ENCODE results near the gene PLEKHF1. TPM values are rescaled to one million over a fixed set of nuclear protein-coding genes. Genes with fewer than 3 reads are reported as not detected.

The PLEKHF1 gene
- total RNA-seq, 1 experiment from 2014 or later = 1.2 TPM

- no peak for DNase-seq (ENCODE audit: low spot score)
Observed at GRCh38 chr19:29677001-29677817, 11.9 kb downstream of the PLEKHF1 start.

GRCh38 chr19:29678484-29679106, 13.3 kb downstream of the PLEKHF1 start:
- no peak for DNase-seq (ENCODE audit: low spot score)

DNA sequence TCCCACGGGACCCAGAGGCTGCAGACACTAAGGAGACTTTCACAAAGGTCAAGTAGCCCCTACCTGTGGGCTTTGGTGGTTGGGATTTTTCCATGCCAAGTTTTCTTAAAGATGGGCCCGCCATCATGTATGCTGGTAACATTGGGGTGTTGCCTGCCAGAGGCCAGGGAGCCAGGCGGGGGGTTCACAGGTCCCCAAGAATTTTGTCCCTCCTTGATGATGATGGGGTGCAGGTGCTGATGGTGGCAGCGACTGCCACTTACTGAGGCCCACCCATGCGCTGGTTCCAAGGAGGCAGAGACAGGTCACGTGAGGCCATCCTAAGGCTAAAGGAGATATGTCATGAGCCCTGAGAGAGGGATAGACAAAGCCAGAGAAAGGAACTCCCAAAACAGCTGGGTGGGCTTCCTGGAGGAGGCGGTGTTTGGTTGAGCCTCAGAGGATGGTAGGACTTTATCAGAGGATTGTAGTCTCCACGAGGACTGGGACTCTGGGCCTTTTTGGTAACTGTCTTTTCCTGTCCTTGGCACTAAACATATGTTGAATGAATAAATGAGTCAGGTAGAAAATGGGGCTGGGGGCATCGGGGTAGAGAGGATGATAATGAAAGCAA, 14.4 kb downstream of the PLEKHF1 start:
- DNase-seq (ENCODE audit: low spot score) = no peak

DNA sequence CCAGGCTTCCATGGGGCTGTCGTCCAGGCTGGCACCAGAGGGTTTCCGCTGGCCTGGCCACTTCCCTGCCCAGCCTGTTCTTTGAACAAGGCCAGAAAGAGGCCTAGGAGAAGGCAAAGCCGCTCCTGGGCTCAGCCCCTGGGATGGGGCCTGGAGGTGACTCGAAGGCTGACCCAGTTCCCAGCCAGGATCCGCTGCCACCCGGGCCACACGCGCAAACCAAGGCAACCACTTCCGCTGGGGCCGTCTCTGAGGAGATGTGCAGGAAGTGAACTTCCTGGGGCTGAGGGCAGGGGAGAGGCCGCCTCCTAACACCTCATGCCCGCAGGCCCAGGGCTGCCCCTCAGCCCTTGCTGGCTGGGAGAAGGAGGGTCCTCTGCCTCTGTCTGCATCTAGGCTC, 15.2 kb downstream of the PLEKHF1 start:
- no peak for DNase-seq (ENCODE audit: low spot score)

DNA sequence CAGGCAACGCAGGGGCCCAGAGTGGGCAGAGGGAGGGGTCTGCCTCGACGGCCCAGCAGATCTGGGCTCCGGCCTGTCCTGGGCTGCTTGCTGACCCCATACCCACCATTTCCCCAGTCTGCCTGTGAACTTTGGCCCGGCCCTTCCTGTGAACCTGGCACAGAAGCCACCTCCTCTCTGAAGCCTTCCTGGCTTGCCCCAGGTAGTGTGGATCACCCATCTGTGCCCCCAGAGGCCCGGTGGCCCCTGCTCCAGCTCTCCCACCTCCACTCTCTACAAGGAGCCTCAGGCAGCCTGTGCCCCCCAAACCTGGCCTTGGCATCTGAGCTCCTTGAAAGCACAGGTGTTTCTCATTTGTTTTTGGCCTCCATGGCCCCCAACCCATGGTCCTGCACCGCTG, 15.7 kb downstream of the PLEKHF1 start:
- no peak for DNase-seq (ENCODE audit: low spot score)

GRCh38 chr19:29681422-29682235, 16.4 kb downstream of the PLEKHF1 start:
- DNase-seq (ENCODE audit: low spot score) = no peak

DNA sequence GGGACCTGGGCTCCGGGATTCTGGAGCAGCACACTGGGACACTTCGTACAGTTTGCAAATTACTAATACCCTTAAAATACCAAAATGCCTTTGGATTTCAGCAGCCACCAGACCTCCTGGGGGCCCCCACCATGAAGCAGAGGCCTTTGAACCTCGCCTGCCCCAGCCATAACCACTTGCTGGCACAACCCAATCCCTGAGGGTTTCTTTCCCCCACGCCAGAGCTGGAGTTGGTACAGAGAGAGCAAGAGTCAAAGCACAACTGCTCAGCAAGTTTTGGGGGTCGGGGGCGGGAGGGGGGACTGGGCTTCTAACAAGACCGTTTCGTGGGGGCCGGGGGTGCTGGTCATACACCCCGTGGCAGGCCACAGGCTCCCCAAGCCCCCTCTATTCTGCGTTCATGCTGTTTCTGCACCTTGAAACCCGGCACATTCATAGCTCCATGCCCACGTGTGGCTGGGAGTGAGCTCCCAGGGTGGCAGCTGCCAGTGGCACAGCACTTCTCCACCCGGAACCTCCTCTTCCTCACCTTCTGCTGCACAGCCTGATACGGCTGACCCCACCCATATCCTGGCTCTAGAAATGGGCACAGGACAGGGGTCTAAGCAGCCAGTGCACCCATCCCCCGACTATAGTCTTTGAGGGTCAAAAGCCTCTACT, 17.1 kb downstream of the PLEKHF1 start:
- DNase-seq (ENCODE audit: low spot score) = no peak

GRCh38 chr19:29683009-29683408, 17.7 kb downstream of the PLEKHF1 start:
- DNase-seq (ENCODE audit: low spot score) = no peak

GRCh38 chr19:29685326-29685725, 20.1 kb downstream of the PLEKHF1 start:
- no peak for DNase-seq (ENCODE audit: low spot score)

- no peak for DNase-seq (ENCODE audit: low spot score)
Observed at GRCh38 chr19:29686285-29686805, 21.1 kb downstream of the PLEKHF1 start.

DNA sequence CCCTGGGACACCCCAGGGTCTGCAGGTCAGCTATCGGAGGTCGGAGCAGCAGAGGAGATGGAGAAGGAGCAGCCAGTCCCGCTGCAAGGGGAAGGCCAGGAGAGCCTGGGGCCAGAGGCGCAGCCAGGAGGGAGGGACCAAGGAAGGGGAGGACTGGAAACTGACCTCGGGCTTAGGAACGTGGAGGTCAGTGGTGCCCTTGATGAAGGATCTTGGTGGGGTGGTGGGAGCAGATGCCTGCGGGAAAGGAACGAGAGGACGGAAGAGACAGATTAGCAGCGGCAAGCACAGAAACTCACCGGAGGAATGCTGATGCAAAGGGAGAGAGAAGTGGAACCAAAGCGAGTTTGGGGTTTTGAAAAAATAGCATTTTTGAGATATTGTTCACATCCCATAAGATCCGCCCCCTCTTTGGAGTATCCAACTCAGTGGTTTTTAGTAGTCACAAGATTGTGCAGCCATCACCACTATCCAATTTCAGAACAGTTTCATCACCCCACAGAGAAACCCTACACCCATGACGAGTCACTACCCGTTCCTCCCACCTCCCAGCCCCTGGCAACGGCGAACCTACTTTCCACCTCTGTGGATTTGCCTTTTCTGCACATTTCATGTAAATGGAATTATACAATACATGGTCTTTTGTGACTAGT, 22.1 kb downstream of the PLEKHF1 start:
- DNase-seq (ENCODE audit: low spot score) = no peak

DNA sequence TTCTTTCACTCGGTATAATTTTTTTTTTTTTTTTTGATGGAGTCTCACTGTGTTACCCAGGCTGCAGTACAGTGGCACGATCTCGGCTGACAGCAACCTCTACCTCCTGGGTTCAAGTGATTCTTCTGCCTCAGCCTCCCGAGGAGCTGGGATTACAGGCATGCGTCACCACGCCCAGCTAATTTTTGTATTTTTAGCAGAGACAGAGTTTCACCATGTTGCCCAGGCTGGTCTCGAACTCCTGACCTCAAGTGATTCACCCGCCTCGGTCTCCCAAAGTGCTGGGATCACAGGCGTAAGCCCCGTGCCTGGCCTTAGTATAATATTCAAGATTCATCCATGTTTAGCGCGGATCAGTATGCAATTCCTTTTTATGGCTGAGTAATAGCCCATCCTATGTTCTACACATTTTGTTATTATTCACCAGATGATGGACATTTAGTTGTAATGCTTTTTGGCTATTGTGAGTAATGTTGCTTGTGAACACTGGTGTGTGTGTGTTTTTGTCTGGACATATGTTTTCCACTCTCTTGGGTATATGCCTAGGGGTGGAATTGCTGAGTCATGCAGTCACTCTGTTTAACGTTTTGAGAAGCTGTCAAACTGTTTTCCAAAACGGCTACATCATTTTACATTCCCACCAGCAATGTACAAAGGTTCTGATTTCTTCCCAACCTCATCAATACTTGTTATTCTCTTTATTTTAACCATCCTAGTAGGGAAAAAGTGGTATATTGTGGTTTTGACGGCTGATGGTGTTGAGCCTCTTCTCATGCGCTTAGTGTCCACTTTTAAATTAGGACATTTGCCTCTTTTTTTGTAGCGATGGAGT, 22.9 kb downstream of the PLEKHF1 start:
- no peak for DNase-seq (ENCODE audit: low spot score)

DNA sequence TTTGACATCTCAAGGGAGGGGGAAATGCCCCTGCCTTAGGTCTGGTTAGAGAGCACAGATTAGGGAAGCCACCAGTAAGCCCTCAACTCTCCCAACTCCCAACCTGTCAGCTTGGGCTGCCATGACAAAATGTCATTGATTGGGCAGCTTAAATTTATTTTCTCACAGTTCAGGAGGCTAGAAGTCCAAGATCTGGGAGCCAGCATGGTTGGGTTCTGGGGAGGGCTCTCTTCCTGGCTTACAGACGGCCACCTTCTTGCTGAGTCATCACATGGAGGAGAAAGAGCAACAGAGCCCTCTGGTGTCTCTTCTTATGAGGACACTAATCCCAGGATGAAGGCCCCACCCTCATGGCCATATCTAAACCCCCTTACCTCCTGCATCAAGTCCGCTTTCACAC, 25.6 kb downstream of the PLEKHF1 start:
- peak; percentile 62 for DNase-seq (ENCODE audit: low spot score)

DNA sequence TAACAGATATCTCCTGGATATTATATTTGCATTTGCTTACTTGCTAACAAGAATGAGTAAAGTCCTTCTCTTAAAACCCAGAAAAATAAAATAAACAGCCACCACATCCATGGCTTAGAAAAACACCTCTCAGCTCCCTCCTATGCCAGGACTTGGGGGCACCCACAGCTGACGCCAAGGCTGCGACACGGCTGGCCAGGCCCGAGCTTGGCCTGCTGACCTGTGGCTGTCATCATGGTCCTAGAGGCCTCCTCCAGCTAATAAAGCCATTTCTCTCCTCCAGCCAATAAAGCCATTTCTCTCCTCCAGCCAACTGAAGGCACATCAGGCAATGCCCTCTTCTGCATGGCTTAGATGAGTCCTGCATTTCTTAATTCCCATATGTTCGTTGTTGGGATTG, 28.9 kb downstream of the PLEKHF1 start:
- no peak for DNase-seq (ENCODE audit: low spot score)

DNA sequence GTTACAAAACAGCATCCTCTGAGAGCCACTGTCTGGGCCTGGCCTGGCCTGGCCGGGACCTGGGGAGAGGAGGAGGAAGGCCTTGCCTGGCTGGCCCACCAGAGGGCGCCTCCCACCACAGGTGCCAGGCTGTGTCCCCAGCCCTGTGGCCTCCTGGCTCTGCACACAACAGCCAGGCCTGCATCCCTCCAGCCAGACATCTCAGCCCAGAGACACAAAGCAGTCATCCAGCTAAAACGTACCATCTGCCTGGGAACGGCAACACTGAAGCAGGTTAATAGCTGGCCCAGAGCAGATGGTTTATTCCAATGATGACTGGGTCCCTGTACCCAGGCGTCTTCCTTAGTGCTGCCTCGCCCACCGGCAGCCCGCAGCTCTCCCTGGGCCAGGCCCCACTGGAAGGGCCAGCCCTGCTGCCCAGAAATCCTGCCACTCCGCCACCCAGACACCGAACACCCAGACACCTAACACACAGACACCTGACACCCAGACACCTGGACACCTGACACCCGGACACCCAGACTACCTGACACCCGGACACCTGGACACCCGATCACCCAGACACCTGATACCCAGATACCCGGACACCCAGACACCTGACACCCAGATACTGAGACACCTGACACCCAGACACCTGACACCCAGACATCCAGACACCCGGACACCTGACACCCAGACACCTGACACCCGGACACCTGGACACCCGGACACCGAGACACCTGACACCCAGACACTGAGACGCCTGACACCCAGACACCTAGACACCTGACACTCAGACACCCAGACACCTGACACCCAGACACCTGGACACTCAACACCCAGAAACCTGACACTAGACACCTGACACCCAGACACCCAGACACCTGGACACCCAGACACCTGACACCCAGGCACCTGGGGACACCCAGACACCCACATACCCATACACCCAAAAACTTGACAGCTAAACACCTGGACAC, 29.7 kb downstream of the PLEKHF1 start:
- DNase-seq (ENCODE audit: low spot score) = peak; percentile 70

DNA sequence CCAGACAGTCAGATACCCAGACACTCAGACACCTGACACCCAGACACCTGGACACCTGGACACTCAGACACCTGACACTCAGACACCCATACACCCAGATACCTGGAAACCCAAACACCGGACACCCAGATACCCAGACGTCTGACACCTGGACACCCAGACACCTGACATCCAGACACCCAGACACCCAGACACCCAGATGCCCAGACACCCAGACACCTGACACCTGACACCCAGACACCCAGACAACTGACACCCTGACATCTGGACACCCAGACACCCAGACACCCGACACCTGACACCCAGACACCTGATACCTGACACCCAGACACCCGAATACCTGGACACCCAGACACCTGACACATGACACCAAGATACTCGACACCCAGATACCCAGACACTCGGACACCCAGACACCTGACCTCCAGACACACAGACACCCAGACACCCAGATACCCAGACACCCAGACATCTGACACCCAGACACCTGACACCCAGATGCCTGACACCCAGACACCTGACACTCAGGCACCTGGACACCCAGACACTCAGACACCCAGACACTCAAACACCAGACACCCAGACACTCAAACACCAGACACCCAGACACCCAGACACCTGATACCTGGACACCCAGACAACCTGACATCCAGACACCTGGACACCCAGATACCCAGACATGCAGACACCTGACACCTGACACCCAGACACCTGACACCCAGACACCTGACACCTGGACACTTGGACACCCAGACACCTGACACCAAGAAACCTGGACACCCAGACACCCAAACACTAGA, 30.7 kb downstream of the PLEKHF1 start:
- DNase-seq (ENCODE audit: low spot score) = no peak

DNA sequence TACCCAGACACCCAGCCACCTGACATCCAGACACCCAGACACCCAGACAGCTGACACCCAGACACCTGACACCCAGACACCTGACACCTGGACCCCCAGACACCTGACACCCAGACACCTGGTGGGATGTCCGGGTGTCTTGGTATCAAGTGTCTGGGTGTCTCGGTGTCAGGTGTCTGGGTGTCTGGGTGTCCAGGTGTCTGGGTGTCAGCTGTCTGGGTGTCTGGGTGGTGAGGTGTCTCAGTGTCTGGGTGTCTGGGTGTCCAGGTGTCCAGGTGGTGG, 31.2 kb downstream of the PLEKHF1 start:
- DNase-seq (ENCODE audit: low spot score) = no peak

Data from HT-29 (cell line).